Memory B cell (primary cell): ENCODE measurements around the gene HEATR5A.

Experiments
- ATAC-seq: fragments of 150-1000 bp; cut with Tn5 transposase; 2 replicates; pipeline ENCODE4 v1.10.0; 2021; ENCODE audit warnings: low read depth, mild to moderate bottlenecking, moderate library complexity
- DNase-seq, 2 donors: peaks; one replicate each; pipeline ENCODE4 v3.0.0; 2022; ENCODE audit warnings: low spot score in 2 of 2
- H3K27ac Mint-ChIP-seq: one replicate; pipeline ENCODE4 v1.8.0; 2022; ENCODE audit warnings: mild to moderate bottlenecking, moderate library complexity, mixed read lengths
- H3K27me3 Mint-ChIP-seq: one replicate; pipeline ENCODE4 v1.8.0; 2022; ENCODE audit warnings: mixed read lengths
- H3K36me3 Mint-ChIP-seq: one replicate; pipeline ENCODE4 v1.8.0; 2022; ENCODE audit warnings: mild to moderate bottlenecking, mixed read lengths
- H3K4me1 Mint-ChIP-seq: one replicate; pipeline ENCODE4 v1.8.0; 2022; ENCODE audit warnings: mixed read lengths
- H3K4me3 Mint-ChIP-seq: one replicate; pipeline ENCODE4 v1.8.0; 2022; ENCODE audit warnings: mild to moderate bottlenecking, moderate library complexity, mixed read lengths
- H3K9me3 Mint-ChIP-seq: one replicate; pipeline ENCODE4 v1.8.0; 2022; ENCODE audit warnings: mixed read lengths

The HEATR5A gene

GRCh38 chr14:31411218-31411727 is 9.1 kb downstream of the HEATR5A start:
- Mint-ChIP-seq H3K9me3 (no peaks in the 10 kb centered on the region), H3K27ac (no peak overlapping the region), H3K4me1 (peaks cover 18% of the 10 kb centered on the region), H3K36me3 (no peaks in the 10 kb centered on the region), H3K27me3 (no peaks in the 10 kb centered on the region), H3K4me3 (no peak overlapping the region)
- no peak for DNase-seq
- no peak for ATAC-seq

DNA sequence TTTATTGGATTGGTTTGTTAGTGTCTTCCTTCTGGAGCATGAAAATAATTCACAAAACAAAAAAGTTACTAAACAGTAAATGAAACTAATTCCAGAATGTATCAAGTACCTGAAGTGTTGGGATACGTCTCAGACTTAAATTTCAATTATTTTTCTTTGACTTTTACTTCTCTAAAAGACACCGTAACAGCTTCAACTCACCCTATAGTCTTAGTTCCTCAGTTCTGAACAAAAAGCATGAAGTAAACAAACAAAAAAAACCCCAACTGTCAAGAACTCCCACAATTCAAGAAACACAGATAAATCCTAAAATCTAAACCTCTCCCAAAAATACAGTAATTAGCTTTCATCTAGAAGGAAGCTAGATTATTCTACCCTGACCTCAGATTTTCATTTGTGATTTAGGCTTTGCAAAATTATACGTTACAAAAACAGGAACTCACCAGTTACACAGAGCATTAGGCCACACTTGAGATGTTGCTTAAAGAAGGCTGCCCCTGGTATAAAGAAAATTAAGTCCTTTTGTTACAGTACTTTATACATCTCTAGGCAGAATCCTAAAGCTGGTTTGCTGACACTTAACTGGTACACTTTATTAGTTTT is 10.2 kb downstream of the HEATR5A start:
- ATAC-seq: peak; percentile 87
- Mint-ChIP-seq H3K4me1 (peaks cover 17% of the 10 kb centered on the region), H3K4me3 (peak overlapping the region; percentile 76), H3K36me3 (no peaks in the 10 kb centered on the region), H3K27me3 (no peaks in the 10 kb centered on the region), H3K27ac (peak overlapping the region; percentile 85), H3K9me3 (no peaks in the 10 kb centered on the region)
- DNase-seq: no peak

GRCh38 chr14:31408421-31408820 is 11.9 kb downstream of the HEATR5A start:
- Mint-ChIP-seq H3K4me3 (no peak overlapping the region), H3K9me3 (no peaks in the 10 kb centered on the region), H3K27me3 (no peaks in the 10 kb centered on the region), H3K27ac (no peak overlapping the region), H3K4me1 (peaks cover 10% of the 10 kb centered on the region), H3K36me3 (no peaks in the 10 kb centered on the region)
- DNase-seq (no peak), ATAC-seq (no peak)

GRCh38 chr14:31405599-31406232 is 14.6 kb downstream of the HEATR5A start:
- H3K27ac Mint-ChIP-seq: no peak overlapping the region
- H3K27me3 Mint-ChIP-seq: no peaks in the 10 kb centered on the region
- H3K4me3 Mint-ChIP-seq: no peak overlapping the region
- no peaks in the 10 kb centered on the region for H3K9me3 Mint-ChIP-seq
- DNase-seq (no peak), ATAC-seq (no peak)
- H3K4me1 Mint-ChIP-seq: peaks cover 8% of the 10 kb centered on the region
- peaks cover 9% of the 10 kb centered on the region for H3K36me3 Mint-ChIP-seq

DNA sequence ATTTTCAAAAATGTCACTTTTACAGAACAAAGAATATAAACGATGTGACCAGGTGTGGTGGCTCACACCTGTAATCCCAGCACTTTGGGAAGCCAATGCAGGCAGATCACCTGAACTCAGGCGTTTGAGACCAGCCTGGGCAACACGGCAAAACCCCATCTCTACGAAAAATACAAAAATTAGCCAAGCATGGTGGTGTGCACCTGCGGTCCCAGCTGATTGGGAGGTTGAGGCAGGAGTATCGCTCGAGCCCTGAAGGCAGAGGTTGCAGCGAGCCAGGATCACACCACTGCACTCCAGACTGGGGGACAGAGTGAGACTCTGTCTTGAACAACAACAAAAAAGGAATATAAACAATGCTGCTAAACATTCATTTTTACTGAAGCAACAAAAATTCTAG is 15.2 kb downstream of the HEATR5A start:
- no peak for ATAC-seq
- Mint-ChIP-seq H3K27me3 (no peaks in the 10 kb centered on the region), H3K4me3 (no peak overlapping the region), H3K27ac (no peak overlapping the region), H3K9me3 (no peaks in the 10 kb centered on the region), H3K4me1 (peaks cover 5% of the 10 kb centered on the region), H3K36me3 (peaks cover 9% of the 10 kb centered on the region)
- DNase-seq: no peak

DNA sequence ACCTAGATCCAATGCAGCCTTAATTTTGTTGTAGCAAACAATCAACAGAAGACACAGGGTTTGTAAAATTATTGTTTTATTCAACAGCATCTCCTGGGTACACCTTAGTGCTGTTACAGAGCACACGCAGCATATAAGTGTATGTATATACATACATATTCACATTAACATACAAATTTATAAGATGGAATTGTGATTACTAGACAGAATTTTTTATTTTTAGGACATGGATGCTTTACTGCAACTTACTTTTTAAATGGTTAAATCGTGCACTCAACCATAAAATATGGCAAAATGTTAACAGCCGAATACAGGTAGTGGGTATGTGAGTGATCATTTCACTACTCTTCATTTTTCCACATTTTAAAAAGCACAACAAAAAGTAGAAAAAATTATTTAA is 16.6 kb downstream of the HEATR5A start:
- H3K9me3 Mint-ChIP-seq: no peaks in the 10 kb centered on the region
- H3K27me3 Mint-ChIP-seq: no peaks in the 10 kb centered on the region
- H3K36me3 Mint-ChIP-seq: peaks cover 10% of the 10 kb centered on the region
- ATAC-seq (no peak), DNase-seq (no peak)
- H3K4me1 Mint-ChIP-seq: no peaks in the 10 kb centered on the region
- no peak overlapping the region for H3K27ac Mint-ChIP-seq
- no peak overlapping the region for H3K4me3 Mint-ChIP-seq

DNA sequence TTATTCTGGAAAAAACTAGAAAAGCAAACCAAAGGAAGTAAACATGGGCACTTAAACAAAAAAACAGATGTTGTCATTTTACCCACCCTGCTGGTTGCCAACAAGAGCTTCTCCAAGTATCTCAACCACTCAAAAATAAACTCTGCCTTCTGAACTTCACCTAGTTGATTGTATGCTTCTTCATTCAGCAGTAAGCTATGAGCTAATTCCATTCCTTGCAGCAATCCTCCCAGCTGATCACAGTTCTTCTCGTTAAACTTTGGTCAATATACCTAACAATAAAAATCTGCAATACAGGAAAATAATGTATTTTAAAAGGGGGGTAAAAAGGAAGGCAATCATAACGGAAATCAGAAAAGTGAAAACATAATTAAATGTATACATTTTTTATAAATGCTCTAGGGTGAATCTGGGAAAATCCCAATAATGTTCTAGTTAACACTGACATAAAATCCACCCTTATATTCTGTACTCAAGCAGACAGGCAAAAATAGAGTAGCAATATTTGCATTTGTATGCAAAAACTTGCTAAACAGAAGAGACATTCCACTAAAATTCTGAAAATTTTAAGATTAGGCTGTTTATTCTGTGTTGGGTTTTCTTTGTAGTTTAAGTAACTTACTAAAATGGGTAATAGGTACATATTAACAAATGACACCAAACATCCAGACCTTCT is 17.4 kb downstream of the HEATR5A start:
- ATAC-seq (no peak), DNase-seq (no peak)
- no peaks in the 10 kb centered on the region for H3K4me1 Mint-ChIP-seq
- no peak overlapping the region for H3K4me3 Mint-ChIP-seq
- H3K27ac Mint-ChIP-seq: no peak overlapping the region
- no peaks in the 10 kb centered on the region for H3K9me3 Mint-ChIP-seq
- H3K27me3 Mint-ChIP-seq: no peaks in the 10 kb centered on the region
- H3K36me3 Mint-ChIP-seq: peaks cover 17% of the 10 kb centered on the region

- Mint-ChIP-seq H3K4me1 (no peaks in the 10 kb centered on the region), H3K27ac (no peak overlapping the region), H3K4me3 (no peak overlapping the region), H3K36me3 (peaks cover 19% of the 10 kb centered on the region), H3K27me3 (no peaks in the 10 kb centered on the region), H3K9me3 (no peaks in the 10 kb centered on the region)
- DNase-seq: no peak
- ATAC-seq: no peak
Observed at GRCh38 chr14:31401369-31401932, 18.9 kb downstream of the HEATR5A start.

- Mint-ChIP-seq H3K27ac (no peak overlapping the region), H3K4me3 (no peak overlapping the region), H3K4me1 (no peaks in the 10 kb centered on the region), H3K36me3 (peaks cover 19% of the 10 kb centered on the region), H3K9me3 (no peaks in the 10 kb centered on the region), H3K27me3 (no peaks in the 10 kb centered on the region)
- DNase-seq: no peak
- no peak for ATAC-seq
Observed at GRCh38 chr14:31400031-31400638, 20.2 kb downstream of the HEATR5A start.

DNA sequence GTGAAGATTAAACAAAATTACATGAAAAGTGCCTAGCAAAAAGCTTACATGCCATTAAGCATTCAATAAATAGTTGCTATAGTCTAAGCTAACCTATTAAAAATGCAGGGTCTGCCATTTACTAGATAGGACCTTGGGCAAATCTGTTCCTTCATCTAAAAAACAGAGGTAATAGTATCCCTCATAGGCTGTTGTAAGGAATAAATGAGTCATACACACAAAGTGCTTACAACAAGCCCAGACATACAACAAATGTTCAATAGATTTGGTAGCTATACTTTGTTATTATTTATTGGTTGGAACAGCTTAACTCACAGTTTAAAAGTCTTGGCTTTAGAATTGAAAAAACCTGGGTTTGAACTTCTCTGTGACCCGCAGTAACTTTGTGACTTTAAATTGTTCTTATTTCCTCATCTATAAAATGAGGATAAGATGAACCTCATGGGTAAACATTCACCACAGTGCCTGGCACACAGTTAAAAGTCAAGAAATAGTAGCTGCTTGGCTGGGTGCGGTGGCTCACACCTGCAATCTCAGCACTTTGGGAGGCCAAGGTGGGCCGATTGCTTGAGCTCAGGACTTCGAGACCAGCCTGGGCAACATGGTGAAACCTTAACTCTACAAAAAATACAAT is 24.7 kb downstream of the HEATR5A start:
- H3K27me3 Mint-ChIP-seq: no peaks in the 10 kb centered on the region
- DNase-seq (no peak), ATAC-seq (no peak)
- peaks cover 13% of the 10 kb centered on the region for H3K36me3 Mint-ChIP-seq
- H3K27ac Mint-ChIP-seq: no peak overlapping the region
- no peaks in the 10 kb centered on the region for H3K4me1 Mint-ChIP-seq
- no peaks in the 10 kb centered on the region for H3K9me3 Mint-ChIP-seq
- H3K4me3 Mint-ChIP-seq: no peak overlapping the region

- Mint-ChIP-seq H3K27ac (no peak overlapping the region), H3K27me3 (no peaks in the 10 kb centered on the region), H3K9me3 (no peaks in the 10 kb centered on the region), H3K4me1 (no peaks in the 10 kb centered on the region), H3K4me3 (no peak overlapping the region), H3K36me3 (peaks cover 14% of the 10 kb centered on the region)
- no peak for DNase-seq
- ATAC-seq: no peak
Observed at GRCh38 chr14:31395119-31395518, 25.2 kb downstream of the HEATR5A start.

DNA sequence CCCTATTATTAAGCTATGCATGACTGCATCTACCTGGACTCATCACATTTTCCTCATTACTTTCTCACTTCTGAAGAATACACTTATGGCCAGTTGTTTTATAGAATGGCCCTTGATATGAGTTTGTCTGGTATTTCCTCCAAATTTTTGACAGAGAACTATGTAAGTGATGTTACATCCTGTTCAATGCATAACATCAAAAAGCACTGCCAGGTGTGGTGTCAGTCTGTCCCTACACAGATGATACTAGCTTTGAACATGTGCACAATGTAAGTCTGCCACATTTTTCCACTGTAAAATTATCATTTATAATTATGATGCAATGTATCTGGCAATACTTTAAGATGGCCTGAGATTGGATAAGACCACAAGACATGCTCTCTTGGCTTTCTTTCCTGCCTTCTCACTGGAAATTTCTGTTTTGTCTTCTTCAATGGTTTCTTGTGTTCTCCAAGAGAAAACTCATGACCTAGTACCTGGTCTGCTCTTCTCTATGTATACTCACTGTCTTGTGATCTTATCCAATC is 28.3 kb downstream of the HEATR5A start:
- Mint-ChIP-seq H3K27me3 (no peaks in the 10 kb centered on the region), H3K9me3 (no peaks in the 10 kb centered on the region), H3K4me1 (no peaks in the 10 kb centered on the region), H3K36me3 (peaks cover 7% of the 10 kb centered on the region), H3K4me3 (no peak overlapping the region), H3K27ac (no peak overlapping the region)
- no peak for ATAC-seq
- DNase-seq: no peak

DNA sequence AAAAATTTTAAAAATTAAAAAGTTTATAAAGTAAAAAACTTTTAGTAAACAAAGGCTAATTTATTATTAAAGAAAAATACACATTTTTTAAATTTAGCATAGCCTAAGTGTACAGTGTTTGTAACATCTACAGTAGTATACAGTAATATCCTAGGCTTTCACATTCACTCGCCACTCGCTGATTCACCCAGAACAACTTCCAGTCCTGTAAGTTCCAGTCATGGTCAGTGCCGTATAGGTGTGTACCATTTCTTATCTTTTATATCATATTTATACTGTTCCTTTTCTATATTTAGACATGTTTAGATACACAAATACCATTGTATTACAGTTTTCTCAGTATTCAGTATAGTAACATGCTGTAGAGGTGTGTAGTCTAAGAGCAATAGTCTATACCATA is 28.9 kb downstream of the HEATR5A start:
- Mint-ChIP-seq H3K27me3 (no peaks in the 10 kb centered on the region), H3K36me3 (peaks cover 8% of the 10 kb centered on the region), H3K27ac (no peak overlapping the region), H3K4me3 (no peak overlapping the region), H3K9me3 (no peaks in the 10 kb centered on the region), H3K4me1 (no peaks in the 10 kb centered on the region)
- ATAC-seq: no peak
- no peak for DNase-seq
